Type B pancreatic cell (in vitro differentiated cells): Measurements from ENCODE around the gene CELSR1. TPM values are rescaled to one million over a fixed set of nuclear protein-coding genes. Genes with fewer than 3 reads are reported as not detected.
A peak's percentile ranks its signal among the peaks of the same experiment; 100 is the strongest.

Source experiments
- DNase-seq: peaks from one replicate; pipeline ENCODE4 v3.0.0; 2021; ENCODE audit warnings: mixed read lengths; ENCODE audit not compliant: unreplicated experiment; ENCODE audit errors: extremely low spot score
- H3K27ac Mint-ChIP-seq: 2 replicates; pipeline ENCODE4 v1.8.0; 2021; ENCODE audit warnings: mild to moderate bottlenecking, mixed read lengths
- H3K27me3 Mint-ChIP-seq: 2 replicates; pipeline ENCODE4 v1.8.0; 2021; ENCODE audit warnings: mixed read lengths
- H3K36me3 Mint-ChIP-seq: 2 replicates; pipeline ENCODE4 v1.8.0; 2021; ENCODE audit warnings: mixed read lengths
- H3K4me1 Mint-ChIP-seq: one replicate; pipeline ENCODE4 v1.8.0; 2021; ENCODE audit warnings: mixed read lengths; ENCODE audit not compliant: unreplicated experiment
- H3K4me3 Mint-ChIP-seq: 2 replicates; pipeline ENCODE4 v1.8.0; 2021; ENCODE audit warnings: mild to moderate bottlenecking, mixed read lengths
- H3K9me3 Mint-ChIP-seq: 2 replicates; pipeline ENCODE4 v1.8.0; 2021; ENCODE audit warnings: mixed read lengths
- total RNA-seq: library from RNA; stranded (reverse); gene quantifications from 2 replicates; pipeline ENCODE4 v1.2.1, GENCODE V29; 2021; ENCODE audit warnings: low replicate concordance
- TF ChIP-seq, protein P1 (sequence below): fragments of 200-600 bp; sonication (generic); conservative IDR thresholded peaks from 2 replicates; pipeline ENCODE4 v1.5.0; 2021; ENCODE audit warnings: antibody characterized with exemption, mild to moderate bottlenecking

Gene CELSR1
- total RNA-seq, 1 donor from 2014 or later, result 27.8 TPM

DNA sequence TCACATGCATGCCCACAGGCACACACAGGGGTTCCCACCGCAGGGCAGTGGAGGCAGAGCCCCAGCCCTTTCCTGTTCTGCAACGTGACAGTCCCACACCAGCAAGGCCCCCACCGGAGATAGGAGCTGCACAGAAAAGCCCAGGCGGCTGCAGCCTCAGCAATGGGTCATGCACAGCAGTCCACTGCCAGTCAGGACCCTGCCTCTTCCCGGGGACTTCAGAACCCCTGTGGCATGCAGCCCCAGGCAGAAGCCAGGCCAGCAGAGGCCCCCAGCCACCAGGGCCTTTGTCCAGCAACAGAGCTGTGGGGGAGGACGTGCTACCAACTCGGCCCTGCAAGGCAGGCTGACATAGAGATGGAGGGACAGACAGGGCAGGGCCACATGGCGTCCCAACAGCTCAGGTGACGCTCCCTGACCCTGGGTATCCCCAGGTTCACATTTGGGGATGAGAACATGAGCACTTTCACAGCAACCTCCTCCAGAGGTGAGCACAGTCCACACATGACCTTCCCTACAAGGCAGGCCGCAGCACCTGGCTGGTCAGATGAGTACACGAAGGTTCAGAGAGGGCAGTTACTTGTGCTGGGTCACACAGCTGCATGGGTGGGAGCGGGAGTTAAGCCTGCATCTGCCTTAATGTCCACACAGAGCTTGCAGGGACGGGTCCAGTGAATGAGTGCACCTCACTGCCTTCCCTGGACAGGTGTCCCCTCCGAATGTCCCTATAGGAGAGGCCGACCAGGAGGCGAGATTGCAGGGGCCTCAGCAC is 87.3 kb downstream of the CELSR1 start:
- peak overlapping the region; percentile 38 for H3K4me3 Mint-ChIP-seq
- no peak for DNase-seq
- H3K4me1 Mint-ChIP-seq, result peaks cover 50% of the 10 kb centered on the region

DNA sequence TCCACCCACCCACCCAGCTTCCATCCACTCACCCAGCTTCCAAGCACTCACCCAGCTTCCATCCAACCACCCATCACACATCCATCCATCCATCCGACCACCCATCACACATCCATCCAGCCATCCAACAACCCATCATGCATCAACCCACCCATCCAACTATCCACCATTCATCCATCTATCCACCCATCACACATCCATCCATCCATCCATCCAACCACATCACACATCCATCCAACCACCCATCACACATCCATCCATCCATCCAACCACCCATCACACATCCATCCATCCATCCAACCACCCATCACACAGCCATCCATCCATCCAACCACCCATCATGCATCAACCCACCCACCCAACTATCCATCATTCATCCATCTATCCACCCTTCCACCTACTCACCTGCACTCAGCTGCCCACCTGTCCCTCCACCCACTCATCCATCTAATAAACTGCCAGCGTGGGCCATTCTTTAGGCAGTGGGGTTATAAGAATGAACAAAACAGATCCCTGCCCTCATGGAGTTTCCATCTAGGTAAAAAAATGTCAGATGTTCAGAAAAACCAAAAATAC is 88.2 kb downstream of the CELSR1 start:
- TF ChIP-seq, protein P1, sequence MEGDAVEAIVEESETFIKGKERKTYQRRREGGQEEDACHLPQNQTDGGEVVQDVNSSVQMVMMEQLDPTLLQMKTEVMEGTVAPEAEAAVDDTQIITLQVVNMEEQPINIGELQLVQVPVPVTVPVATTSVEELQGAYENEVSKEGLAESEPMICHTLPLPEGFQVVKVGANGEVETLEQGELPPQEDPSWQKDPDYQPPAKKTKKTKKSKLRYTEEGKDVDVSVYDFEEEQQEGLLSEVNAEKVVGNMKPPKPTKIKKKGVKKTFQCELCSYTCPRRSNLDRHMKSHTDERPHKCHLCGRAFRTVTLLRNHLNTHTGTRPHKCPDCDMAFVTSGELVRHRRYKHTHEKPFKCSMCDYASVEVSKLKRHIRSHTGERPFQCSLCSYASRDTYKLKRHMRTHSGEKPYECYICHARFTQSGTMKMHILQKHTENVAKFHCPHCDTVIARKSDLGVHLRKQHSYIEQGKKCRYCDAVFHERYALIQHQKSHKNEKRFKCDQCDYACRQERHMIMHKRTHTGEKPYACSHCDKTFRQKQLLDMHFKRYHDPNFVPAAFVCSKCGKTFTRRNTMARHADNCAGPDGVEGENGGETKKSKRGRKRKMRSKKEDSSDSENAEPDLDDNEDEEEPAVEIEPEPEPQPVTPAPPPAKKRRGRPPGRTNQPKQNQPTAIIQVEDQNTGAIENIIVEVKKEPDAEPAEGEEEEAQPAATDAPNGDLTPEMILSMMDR, result no peak
- Mint-ChIP-seq H3K36me3 (no peaks in the 10 kb centered on the region), H3K4me1 (peaks cover 42% of the 10 kb centered on the region), H3K27me3 (no peaks in the 10 kb centered on the region), H3K27ac (no peak overlapping the region), H3K4me3 (no peak overlapping the region), H3K9me3 (no peaks in the 10 kb centered on the region)
- no peak for DNase-seq

More for the DNA sequence above, 87.3 kb downstream of the CELSR1 start:
- no peaks in the 10 kb centered on the region for H3K9me3 Mint-ChIP-seq
- no peaks in the 10 kb centered on the region for H3K27me3 Mint-ChIP-seq
- peak overlapping the region; percentile 98 for H3K27ac Mint-ChIP-seq
- TF ChIP-seq, protein P1, result no peak
- H3K36me3 Mint-ChIP-seq, result no peaks in the 10 kb centered on the region

DNA sequence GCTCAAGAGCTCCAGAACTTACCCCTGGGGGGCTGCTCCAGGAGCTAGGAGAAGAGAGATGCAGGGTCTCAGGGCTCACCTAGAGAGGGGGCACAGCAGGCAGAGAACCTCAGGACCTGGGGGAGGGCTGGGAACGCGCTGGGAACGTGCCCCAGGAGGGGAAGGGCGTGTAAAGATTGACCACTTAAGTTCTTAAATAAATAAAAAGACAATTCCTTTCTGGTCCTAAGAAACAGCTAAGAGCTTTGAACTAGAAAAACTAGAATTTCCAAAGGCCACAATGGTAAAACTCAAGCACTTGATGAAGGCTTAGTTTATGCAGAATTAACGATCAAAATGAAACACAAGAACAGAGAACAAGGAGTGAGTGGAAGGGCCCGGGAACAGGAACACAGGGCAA is 89.1 kb downstream of the CELSR1 start:
- peak overlapping the region; percentile 84 for H3K27ac Mint-ChIP-seq
- peak overlapping the region; percentile 49 for H3K4me3 Mint-ChIP-seq
- no peaks in the 10 kb centered on the region for H3K9me3 Mint-ChIP-seq
- H3K4me1 Mint-ChIP-seq, result peaks cover 40% of the 10 kb centered on the region
- DNase-seq, result no peak
- no peaks in the 10 kb centered on the region for H3K27me3 Mint-ChIP-seq
- peaks cover 5% of the 10 kb centered on the region for H3K36me3 Mint-ChIP-seq
- TF ChIP-seq, protein P1, result no peak

DNA sequence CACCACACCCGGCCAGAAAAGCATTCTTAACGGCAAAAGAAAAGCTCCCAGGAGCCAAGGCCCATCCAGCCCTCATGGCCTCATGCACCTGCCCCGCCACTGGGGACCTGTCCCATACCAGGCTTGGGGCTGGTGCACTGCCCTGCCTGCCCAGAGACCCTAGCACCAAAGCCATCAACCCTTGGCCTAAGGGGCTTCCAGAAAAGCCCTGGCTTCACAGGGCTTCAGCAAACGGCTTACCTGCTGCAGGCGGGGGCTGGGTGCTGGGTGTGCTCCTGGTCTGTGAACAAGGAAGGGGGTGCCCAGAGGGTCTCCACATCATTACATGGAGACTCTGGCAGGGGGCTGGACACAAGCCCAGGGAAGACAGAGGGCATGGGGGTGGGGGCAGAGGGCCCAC is 89.5 kb downstream of the CELSR1 start:
- H3K27me3 Mint-ChIP-seq, result no peaks in the 10 kb centered on the region
- H3K36me3 Mint-ChIP-seq, result peaks cover 5% of the 10 kb centered on the region
- peak overlapping the region; percentile 84 for H3K27ac Mint-ChIP-seq
- H3K9me3 Mint-ChIP-seq, result no peaks in the 10 kb centered on the region
- TF ChIP-seq, protein P1, result no peak
- no peak overlapping the region for H3K4me3 Mint-ChIP-seq
- no peak for DNase-seq
- H3K4me1 Mint-ChIP-seq, result peaks cover 36% of the 10 kb centered on the region

DNA sequence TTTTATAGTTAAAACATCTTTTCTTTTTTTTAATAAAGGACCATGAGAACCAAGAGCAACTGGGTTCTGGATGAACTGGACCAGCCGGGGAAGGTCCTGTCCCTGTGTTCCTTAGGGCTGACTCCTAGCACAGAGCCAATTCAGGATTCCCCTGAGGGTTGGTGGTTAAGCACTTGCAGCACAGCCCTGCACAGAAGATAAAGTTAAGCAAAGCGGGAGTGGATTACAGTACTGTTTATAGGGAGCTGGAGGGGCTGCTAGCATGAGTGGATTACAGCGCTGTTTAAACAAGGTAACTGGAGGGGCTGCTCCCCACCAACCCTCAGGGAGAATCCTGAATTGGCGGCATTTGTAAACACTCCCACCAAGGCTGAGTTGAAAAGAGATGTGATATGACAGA is 90.6 kb downstream of the CELSR1 start:
- peak overlapping the region; percentile 86 for H3K27ac Mint-ChIP-seq
- no peaks in the 10 kb centered on the region for H3K27me3 Mint-ChIP-seq
- TF ChIP-seq, protein P1, result no peak
- peaks cover 33% of the 10 kb centered on the region for H3K4me1 Mint-ChIP-seq
- H3K9me3 Mint-ChIP-seq, result no peaks in the 10 kb centered on the region
- DNase-seq, result no peak
- H3K36me3 Mint-ChIP-seq, result peaks cover 5% of the 10 kb centered on the region
- peak overlapping the region; percentile 51 for H3K4me3 Mint-ChIP-seq
